22Rv1 (cell line): Measurements from ENCODE around the gene ELF2.

Experiments used
- CTCF ChIP-seq: fragments of 450-650 bp; IDR thresholded peaks from 2 replicates; pipeline ENCODE4 v1.5.1; 2017; ENCODE audit warnings: mild to moderate bottlenecking
- ZFX ChIP-seq: fragments of 450-650 bp; IDR thresholded peaks from 2 replicates; pipeline ENCODE4 v1.6.1; 2017; ENCODE audit warnings: antibody characterized with exemption, borderline replicate concordance

GRCh38 chr4:139028191-139028661 lies 148.8 kb downstream of the ELF2 start:
- TF ChIP-seq ZFX, result no peak
- TF ChIP-seq CTCF, result no peak
